K562 (cell line): ENCODE data around the gene OR51B2. TPM values are rescaled to one million over a fixed set of nuclear protein-coding genes. Genes with fewer than 3 reads are reported as not detected.
A peak's percentile ranks its signal among the peaks of the same experiment; 100 is the strongest.

Experiments
- ATF1 ChIP-seq, 2 experiments: fragments of 450-650 bp in 1 of 2; IDR thresholded peaks; 2 replicates each; pipeline ENCODE4 v1.6.1; 2016; ENCODE audit warnings: missing compliant biosample characterization in 1 of 2, missing genetic modification characterization in 1 of 2
- CC2D1A ChIP-seq: fragments of 450-650 bp; IDR thresholded peaks from 2 replicates; pipeline ENCODE4 v1.6.1; 2017; ENCODE audit warnings: mild to moderate bottlenecking
- CREB1 ChIP-seq, 2 experiments: sonication (generic) in 1 of 2; formaldehyde crosslinking in 1 of 2; IDR thresholded peaks; 2 replicates each; pipeline versions ENCODE4 v1.6.1 to v1.8.0; 2012 to 2022; ENCODE audit warnings: inconsistent platforms in 1 of 2, mild to moderate bottlenecking in 1 of 2, missing genetic modification reagents in 1 of 2, moderate library complexity in 1 of 2
- CREB5 ChIP-seq: fragments of 250-450 bp; sonication (Bioruptor Pico); IDR thresholded peaks from 2 replicates; pipeline ENCODE4 v1.5.0; 2020; ENCODE audit warnings: mild to moderate bottlenecking
- DDX20 ChIP-seq: fragments of 450-650 bp; IDR thresholded peaks from 2 replicates; pipeline ENCODE4 v1.6.1; 2016; ENCODE audit warnings: missing genetic modification characterization, low read depth, mild to moderate bottlenecking, missing compliant biosample characterization, moderate library complexity
- E2F3 ChIP-seq: fragments of 250-450 bp; sonication (Bioruptor Pico); IDR thresholded peaks from 2 replicates; pipeline ENCODE4 v1.4.0; 2020; ENCODE audit warnings: mild to moderate bottlenecking
- E4F1 ChIP-seq: fragments of 250-450 bp; sonication (Bioruptor Pico); IDR thresholded peaks from 2 replicates; pipeline ENCODE4 v1.5.0; 2021; ENCODE audit warnings: mild to moderate bottlenecking, borderline replicate concordance
- GTF2B ChIP-seq: IDR thresholded peaks from 2 replicates; pipeline ENCODE4 v1.6.1; 2011; ENCODE audit not compliant: insufficient read length; ENCODE audit errors: extremely low read depth
- KDM4B ChIP-seq, 2 experiments: fragments of 450-650 bp in 1 of 2; sonication (generic) in 1 of 2; IDR thresholded peaks; 2 replicates each; pipeline ENCODE4 v1.6.1; 2016 to 2017; ENCODE audit warnings: borderline replicate concordance in 2 of 2, antibody characterized with exemption in 1 of 2, low read depth in 1 of 2, mild to moderate bottlenecking in 1 of 2
- MEF2D ChIP-seq: conservative IDR thresholded peaks from 2 replicates; pipeline ENCODE4 v1.6.1; 2016; ENCODE audit warnings: low read depth, missing genetic modification characterization, missing compliant biosample characterization
- NFATC3 ChIP-seq: fragments of 450-650 bp; IDR thresholded peaks from 2 replicates; pipeline ENCODE4 v1.6.1; 2017; ENCODE audit warnings: mild to moderate bottlenecking
- NFYB ChIP-seq: IDR thresholded peaks from 2 replicates; pipeline ENCODE4 v1.6.1; 2011; ENCODE audit warnings: mild to moderate bottlenecking, moderate library complexity; ENCODE audit not compliant: insufficient read length; ENCODE audit errors: extremely low read depth
- NR2C1 ChIP-seq, 2 experiments: fragments of 450-650 bp; IDR thresholded peaks; 2 replicates each; pipeline ENCODE4 v1.6.1; 2017; ENCODE audit warnings: mild to moderate bottlenecking in 2 of 2, antibody characterized with exemption in 1 of 2, inconsistent platforms in 1 of 2, missing compliant biosample characterization in 1 of 2, missing genetic modification characterization in 1 of 2
- POLR3A ChIP-seq: IDR thresholded peaks from 2 replicates; pipeline ENCODE4 v1.6.1; 2011; ENCODE audit warnings: borderline replicate concordance, mild to moderate bottlenecking, moderate library complexity; ENCODE audit not compliant: insufficient read length, insufficient read depth; ENCODE audit errors: extremely low read depth
- PYGO2 ChIP-seq: fragments of 450-650 bp; IDR thresholded peaks from 2 replicates; pipeline ENCODE4 v1.6.1; 2016; ENCODE audit warnings: mild to moderate bottlenecking, missing genetic modification characterization, moderate library complexity, missing compliant biosample characterization
- SAFB ChIP-seq: fragments of 200-400 bp; formaldehyde crosslinking; IDR thresholded peaks from 2 replicates; pipeline ENCODE4 v1.6.1; 2017; ENCODE audit warnings: low read depth, low read length, borderline replicate concordance
- SMAD4 ChIP-seq: fragments of 250-450 bp; sonication (Bioruptor Pico); conservative IDR thresholded peaks from 2 replicates; pipeline ENCODE4 v1.8.0; 2021; ENCODE audit warnings: inconsistent platforms, mild to moderate bottlenecking, moderate library complexity
- SRF ChIP-seq, 2 experiments: fragments of 250-450, 450-650 bp in 1 of 2; sonication (Bioruptor Pico) in 1 of 2; sonication (generic) in 1 of 2; formaldehyde crosslinking; IDR thresholded peaks; 2 replicates each; pipeline versions ENCODE4 v1.5.0 to v1.5.1; 2020 to 2022; ENCODE audit warnings: mild to moderate bottlenecking in 1 of 2, missing genetic modification reagents in 1 of 2
- ZNF311 ChIP-seq: fragments of 250-450 bp; sonication (Bioruptor Pico); IDR thresholded peaks from 2 replicates; pipeline ENCODE4 v1.4.0; 2020; ENCODE audit warnings: mild to moderate bottlenecking, moderate library complexity
- ZNF316 ChIP-seq: fragments of 450-650 bp; IDR thresholded peaks from 2 replicates; pipeline ENCODE4 v1.6.1; 2016
- ZNF445 ChIP-seq: fragments of 250-450 bp; sonication (Bioruptor Pico); IDR thresholded peaks from 2 replicates; pipeline ENCODE4 v1.4.0; 2020; ENCODE audit warnings: low read depth, mild to moderate bottlenecking, moderate library complexity
- ZNF561 ChIP-seq: fragments of 450-650 bp; formaldehyde crosslinking; conservative IDR thresholded peaks from 2 replicates; pipeline ENCODE4 v1.4.0; 2020; ENCODE audit warnings: mild to moderate bottlenecking, moderate library complexity
- ZNF583 ChIP-seq: fragments of 250-450 bp; sonication (Bioruptor Pico); IDR thresholded peaks from 2 replicates; pipeline ENCODE4 v1.4.0; 2020
- ZNF707 ChIP-seq: fragments of 250-450 bp; sonication (Bioruptor Pico); conservative IDR thresholded peaks from 2 replicates; pipeline ENCODE4 v1.8.0; 2022; ENCODE audit warnings: inconsistent platforms, mild to moderate bottlenecking, moderate library complexity
- polyA plus RNA-seq, 8 experiments: library from polyadenylated mRNA; depleted of rRNA in 4 of 8; stranded (reverse) in 5 of 8; unstranded in 3 of 8; fragments of >200 nt; fragmentation: Nextera tagmentation in 2 of 8; fragmentation: Illumina TruSeq in 1 of 8; extraction: Ambion mirVana in 2 of 8; extraction: Trizol in 1 of 8; gene quantifications; 2 replicates each; pipeline versions ENCODE4 v1.2.1 to v1.2.3, GENCODE V29; 2011 to 2014; ENCODE audit warnings: inconsistent platforms in 1 of 8, missing spikeins in 1 of 8
- total RNA-seq, 7 experiments: library from RNA; depleted of rRNA in 6 of 7; stranded (reverse); fragments of >200 nt in 6 of 7; fragmentation: Illumina TruSeq in 2 of 7; extraction: Trizol in 2 of 7; gene quantifications; 2 replicates each; pipeline versions ENCODE4 v1.2.1 to v1.2.3, GENCODE V29; 2011 to 2021; ENCODE audit warnings: low replicate concordance in 1 of 7

Gene OR51B2
- total and polyA plus RNA-seq, 9 of the 15 experiments (the other 6 are each of a cell fraction or from before 2014, with no cell fraction given) = 0.38 to 6.6 (median 4.0) TPM

GRCh38 chr11:5367448-5368074 is 43.5 kb upstream of the OR51B2 start (continued):
- TF ChIP-seq CREB5 (CRISPR knock-in tag) (no peak), ZNF561 (CRISPR knock-in tag) (no peak), SAFB (no peak), NFYB (no peak), CREB1 (IDR thresholded peaks at IDR 0.05) (no peak), CREB1 (CRISPR knock-in tag; IDR thresholded peaks at IDR 0.05) (no peak), NFATC3 (no peak), MEF2D (peak; percentile 72), PYGO2 (tag) (no peak), CC2D1A (no peak), SRF (CRISPR knock-in tag; IDR thresholded peaks at IDR 0.05) (no peak), ATF1 (CRISPR knock-in tag; IDR thresholded peaks at IDR 0.05) (no peak), ATF1 (tag; IDR thresholded peaks at IDR 0.05) (no peak), DDX20 (tag) (peak; percentile 69; the same call in 1 of the 2 replicates), ZNF707 (CRISPR knock-in tag) (no peak), NR2C1 (IDR thresholded peaks at IDR 0.05) (no peak), NR2C1 (tag; IDR thresholded peaks at IDR 0.05) (peak; percentile 55; the same call in 1 of the 2 replicates), ZNF316 (peak; percentile 67), GTF2B (no peak), ZNF311 (CRISPR knock-in tag) (peak; percentile 87), E2F3 (CRISPR knock-in tag) (no peak), E4F1 (CRISPR knock-in tag) (no peak), SMAD4 (peak; percentile 72), POLR3A (no peak), ZNF583 (peak; percentile 40; the same call in 1 of the 2 replicates), KDM4B (IDR thresholded peaks at IDR 0.05; ENCODE audit: borderline replicate concordance in 2 of 2, low read depth in 1 of 2) (no peak), ZNF445 (CRISPR knock-in tag) (no peak)
